K562 (cell line): Measurements from ENCODE around the gene ELK1. TPM values are rescaled to one million over a fixed set of nuclear protein-coding genes. Genes with fewer than 3 reads are reported as not detected.

ENCODE experiments used
- CBX1 ChIP-seq: sonication (generic); IDR thresholded peaks from 2 replicates; pipeline ENCODE4 v1.6.1; 2016; ENCODE audit warnings: antibody characterized with exemption, low read depth, mild to moderate bottlenecking
- CREB1 ChIP-seq, 2 experiments: sonication (generic) in 1 of 2; formaldehyde crosslinking in 1 of 2; IDR thresholded peaks; 2 replicates each; pipeline versions ENCODE4 v1.6.1 to v1.8.0; 2012 to 2022; ENCODE audit warnings: inconsistent platforms in 1 of 2, mild to moderate bottlenecking in 1 of 2, missing genetic modification reagents in 1 of 2, moderate library complexity in 1 of 2
- ILK ChIP-seq: fragments of 450-650 bp; IDR thresholded peaks from 2 replicates; pipeline ENCODE4 v1.6.1; 2016; ENCODE audit warnings: missing genetic modification characterization, low read depth, mild to moderate bottlenecking, missing compliant biosample characterization, moderate library complexity, borderline replicate concordance
- LEF1 ChIP-seq: fragments of 450-650 bp; IDR thresholded peaks from 2 replicates; pipeline ENCODE4 v1.6.1; 2016; ENCODE audit warnings: mild to moderate bottlenecking
- NR4A1 ChIP-seq, 2 experiments: fragments of 250-450 bp in 1 of 2; fragments of 450-650 bp in 1 of 2; sonication (Bioruptor Pico) in 1 of 2; IDR thresholded peaks; 2 replicates each; pipeline versions ENCODE4 v1.4.0 to v1.6.1; 2016 to 2020; ENCODE audit warnings: mild to moderate bottlenecking in 2 of 2, missing compliant biosample characterization in 1 of 2, missing genetic modification characterization in 1 of 2, moderate library complexity in 1 of 2
- PHF20 ChIP-seq: fragments of 450-650 bp; IDR thresholded peaks from 2 replicates; pipeline ENCODE4 v1.6.1; 2018; ENCODE audit not compliant: partially characterized antibody
- PRMT5 ChIP-seq: sonication (generic); formaldehyde crosslinking; IDR thresholded peaks from 2 replicates; pipeline ENCODE4 v1.5.0; 2020; ENCODE audit warnings: missing genetic modification reagents
- RB1 ChIP-seq: fragments of 450-650 bp; IDR thresholded peaks from 2 replicates; pipeline ENCODE4 v1.6.1; 2017; ENCODE audit warnings: low read depth, mild to moderate bottlenecking
- SMAD2 ChIP-seq: fragments of 150-350 bp; IDR thresholded peaks from 2 replicates; pipeline ENCODE4 v1.6.1; 2014; ENCODE audit warnings: low read depth, mild to moderate bottlenecking, low read length
- SNAPC5 ChIP-seq: fragments of 250-450 bp; sonication (Bioruptor Pico); IDR thresholded peaks from 2 replicates; pipeline ENCODE4 v1.8.0; 2021; ENCODE audit warnings: moderate library complexity, mild to moderate bottlenecking, inconsistent platforms
- TCF7 ChIP-seq: sonication (generic); IDR thresholded peaks from 2 replicates; pipeline ENCODE4 v1.6.1; 2016; ENCODE audit warnings: antibody characterized with exemption, borderline replicate concordance
- ZC3H8 ChIP-seq: fragments of 450-650 bp; IDR thresholded peaks from 2 replicates; pipeline ENCODE4 v1.6.1; 2017
- ZNF143 ChIP-seq: sonication (generic); formaldehyde crosslinking; IDR thresholded peaks from 2 replicates; pipeline ENCODE4 v1.9.0; 2022; ENCODE audit warnings: mild to moderate bottlenecking, missing genetic modification reagents
- ZNF146 ChIP-seq: IDR thresholded peaks from one replicate; pipeline ENCODE4 v1.6.1; 2018; ENCODE audit warnings: missing compliant biosample characterization; ENCODE audit not compliant: unreplicated experiment
- ZNF239 ChIP-seq: fragments of 250-450 bp; sonication (Bioruptor Pico); IDR thresholded peaks from 2 replicates; pipeline ENCODE4 v1.4.0; 2020; ENCODE audit warnings: mild to moderate bottlenecking
- polyA plus RNA-seq, 8 experiments: library from polyadenylated mRNA; depleted of rRNA in 4 of 8; stranded (reverse) in 5 of 8; unstranded in 3 of 8; fragments of >200 nt; fragmentation: Nextera tagmentation in 2 of 8; fragmentation: Illumina TruSeq in 1 of 8; extraction: Ambion mirVana in 2 of 8; extraction: Trizol in 1 of 8; gene quantifications; 2 replicates each; pipeline versions ENCODE4 v1.2.1 to v1.2.3, GENCODE V29; 2011 to 2014; ENCODE audit warnings: inconsistent platforms in 1 of 8, missing spikeins in 1 of 8
- total RNA-seq, 7 experiments: library from RNA; depleted of rRNA in 6 of 7; stranded (reverse); fragments of >200 nt in 6 of 7; fragmentation: Illumina TruSeq in 2 of 7; extraction: Trizol in 2 of 7; gene quantifications; 2 replicates each; pipeline versions ENCODE4 v1.2.1 to v1.2.3, GENCODE V29; 2011 to 2021; ENCODE audit warnings: low replicate concordance in 1 of 7
- TF ChIP-seq, protein P1 (sequence below): fragments of 450-650 bp; IDR thresholded peaks from 2 replicates; pipeline ENCODE4 v1.6.1; 2016; ENCODE audit warnings: missing biosample characterization, missing genetic modification characterization
- TF ChIP-seq, protein P2 (sequence below): sonication (generic); formaldehyde crosslinking; IDR thresholded peaks from 2 replicates; pipeline ENCODE4 v1.8.1; 2023; ENCODE audit warnings: missing genetic modification reagents, mild to moderate bottlenecking, borderline replicate concordance
- TF ChIP-seq, protein P3 (sequence below): fragments of 450-650 bp; IDR thresholded peaks from 2 replicates; pipeline ENCODE4 v1.6.1; 2016; ENCODE audit warnings: antibody characterized with exemption
- TF ChIP-seq, protein P4 (sequence below): fragments of 450-650 bp; formaldehyde crosslinking; IDR thresholded peaks from 2 replicates; pipeline ENCODE4 v1.4.0; 2020; ENCODE audit warnings: mild to moderate bottlenecking

The ELK1 gene
- total and polyA plus RNA-seq, 9 of the 15 experiments (the other 6 are each of a cell fraction or from before 2014, with no cell fraction given) = 4.4 to 74.9 (median 26.5) TPM

DNA sequence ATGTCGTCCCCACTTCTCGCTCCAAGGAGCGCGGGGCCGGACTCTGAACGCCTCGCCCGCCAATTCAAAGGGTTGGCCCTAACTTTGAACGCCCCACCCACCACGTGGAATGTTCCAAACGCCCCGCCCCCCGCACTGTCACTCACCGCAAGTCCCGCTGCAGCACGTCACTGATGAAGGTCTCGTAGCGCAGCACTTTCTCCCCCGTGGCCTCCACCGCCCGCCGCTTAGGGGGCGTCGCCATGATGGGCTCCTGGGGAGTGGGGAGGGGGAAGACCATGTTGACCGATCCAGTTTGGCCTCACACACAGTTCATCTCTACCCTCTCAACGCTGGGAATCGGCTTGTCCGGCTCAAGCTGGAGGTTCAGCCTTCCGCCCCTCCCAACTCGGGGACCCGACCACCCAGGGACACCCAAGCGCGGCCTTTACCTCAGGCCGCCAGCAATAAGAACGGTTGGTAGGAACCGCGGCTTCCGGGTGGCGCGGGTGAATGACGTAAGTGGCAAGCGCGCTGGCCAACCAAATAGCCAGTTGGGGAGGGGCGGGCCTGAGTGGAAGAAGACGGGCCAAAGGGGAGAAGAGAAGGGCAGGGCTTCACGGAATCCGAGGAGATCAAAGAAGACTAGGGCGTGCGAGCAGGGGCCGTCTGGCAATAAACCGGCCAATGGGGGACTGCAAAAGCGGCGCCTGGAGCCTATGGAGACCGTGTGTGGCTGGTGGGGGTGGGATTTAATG, 8.5 kb upstream of the ELK1 start, which contains the start of gene UXT (continued):
- TF ChIP-seq SNAPC5 = no peak
- TF ChIP-seq CBX1 = peak; percentile 53; the same call in 1 of the 2 replicates
- TF ChIP-seq NR4A1 (CRISPR knock-in tag; IDR thresholded peaks at IDR 0.05) = no peak
- TF ChIP-seq NR4A1 (tag; IDR thresholded peaks at IDR 0.05) = no peak
- no peak for TF ChIP-seq PRMT5 (CRISPR knock-in tag)
- TF ChIP-seq, protein P1, sequence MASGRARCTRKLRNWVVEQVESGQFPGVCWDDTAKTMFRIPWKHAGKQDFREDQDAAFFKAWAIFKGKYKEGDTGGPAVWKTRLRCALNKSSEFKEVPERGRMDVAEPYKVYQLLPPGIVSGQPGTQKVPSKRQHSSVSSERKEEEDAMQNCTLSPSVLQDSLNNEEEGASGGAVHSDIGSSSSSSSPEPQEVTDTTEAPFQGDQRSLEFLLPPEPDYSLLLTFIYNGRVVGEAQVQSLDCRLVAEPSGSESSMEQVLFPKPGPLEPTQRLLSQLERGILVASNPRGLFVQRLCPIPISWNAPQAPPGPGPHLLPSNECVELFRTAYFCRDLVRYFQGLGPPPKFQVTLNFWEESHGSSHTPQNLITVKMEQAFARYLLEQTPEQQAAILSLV = no peak
- TF ChIP-seq TCF7 = peak; percentile 96
- peak; percentile 98 for TF ChIP-seq LEF1
- TF ChIP-seq ZNF239 (CRISPR knock-in tag) = no peak
- TF ChIP-seq, protein P2, sequence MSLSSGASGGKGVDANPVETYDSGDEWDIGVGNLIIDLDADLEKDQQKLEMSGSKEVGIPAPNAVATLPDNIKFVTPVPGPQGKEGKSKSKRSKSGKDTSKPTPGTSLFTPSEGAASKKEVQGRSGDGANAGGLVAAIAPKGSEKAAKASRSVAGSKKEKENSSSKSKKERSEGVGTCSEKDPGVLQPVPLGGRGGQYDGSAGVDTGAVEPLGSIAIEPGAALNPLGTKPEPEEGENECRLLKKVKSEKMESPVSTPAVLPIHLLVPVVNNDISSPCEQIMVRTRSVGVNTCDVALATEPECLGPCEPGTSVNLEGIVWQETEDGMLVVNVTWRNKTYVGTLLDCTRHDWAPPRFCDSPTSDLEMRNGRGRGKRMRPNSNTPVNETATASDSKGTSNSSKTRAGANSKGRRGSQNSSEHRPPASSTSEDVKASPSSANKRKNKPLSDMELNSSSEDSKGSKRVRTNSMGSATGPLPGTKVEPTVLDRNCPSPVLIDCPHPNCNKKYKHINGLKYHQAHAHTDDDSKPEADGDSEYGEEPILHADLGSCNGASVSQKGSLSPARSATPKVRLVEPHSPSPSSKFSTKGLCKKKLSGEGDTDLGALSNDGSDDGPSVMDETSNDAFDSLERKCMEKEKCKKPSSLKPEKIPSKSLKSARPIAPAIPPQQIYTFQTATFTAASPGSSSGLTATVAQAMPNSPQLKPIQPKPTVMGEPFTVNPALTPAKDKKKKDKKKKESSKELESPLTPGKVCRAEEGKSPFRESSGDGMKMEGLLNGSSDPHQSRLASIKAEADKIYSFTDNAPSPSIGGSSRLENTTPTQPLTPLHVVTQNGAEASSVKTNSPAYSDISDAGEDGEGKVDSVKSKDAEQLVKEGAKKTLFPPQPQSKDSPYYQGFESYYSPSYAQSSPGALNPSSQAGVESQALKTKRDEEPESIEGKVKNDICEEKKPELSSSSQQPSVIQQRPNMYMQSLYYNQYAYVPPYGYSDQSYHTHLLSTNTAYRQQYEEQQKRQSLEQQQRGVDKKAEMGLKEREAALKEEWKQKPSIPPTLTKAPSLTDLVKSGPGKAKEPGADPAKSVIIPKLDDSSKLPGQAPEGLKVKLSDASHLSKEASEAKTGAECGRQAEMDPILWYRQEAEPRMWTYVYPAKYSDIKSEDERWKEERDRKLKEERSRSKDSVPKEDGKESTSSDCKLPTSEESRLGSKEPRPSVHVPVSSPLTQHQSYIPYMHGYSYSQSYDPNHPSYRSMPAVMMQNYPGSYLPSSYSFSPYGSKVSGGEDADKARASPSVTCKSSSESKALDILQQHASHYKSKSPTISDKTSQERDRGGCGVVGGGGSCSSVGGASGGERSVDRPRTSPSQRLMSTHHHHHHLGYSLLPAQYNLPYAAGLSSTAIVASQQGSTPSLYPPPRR (CRISPR knock-in tag) = no peak
- TF ChIP-seq ILK = no peak
- TF ChIP-seq, protein P3, sequence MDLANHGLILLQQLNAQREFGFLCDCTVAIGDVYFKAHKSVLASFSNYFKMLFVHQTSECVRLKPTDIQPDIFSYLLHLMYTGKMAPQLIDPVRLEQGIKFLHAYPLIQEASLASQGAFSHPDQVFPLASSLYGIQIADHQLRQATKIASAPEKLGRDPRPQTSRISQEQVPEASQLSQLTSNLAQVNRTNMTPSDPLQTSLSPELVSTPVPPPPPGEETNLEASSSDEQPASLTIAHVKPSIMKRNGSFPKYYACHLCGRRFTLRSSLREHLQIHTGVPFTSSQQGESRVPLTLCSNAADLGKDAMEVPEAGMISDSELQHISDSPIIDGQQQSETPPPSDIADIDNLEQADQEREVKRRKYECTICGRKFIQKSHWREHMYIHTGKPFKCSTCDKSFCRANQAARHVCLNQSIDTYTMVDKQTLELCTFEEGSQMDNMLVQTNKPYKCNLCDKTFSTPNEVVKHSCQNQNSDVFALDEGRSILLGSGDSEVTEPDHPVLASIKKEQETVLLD = no peak
- no peak for TF ChIP-seq ZNF146
- TF ChIP-seq, protein P4, sequence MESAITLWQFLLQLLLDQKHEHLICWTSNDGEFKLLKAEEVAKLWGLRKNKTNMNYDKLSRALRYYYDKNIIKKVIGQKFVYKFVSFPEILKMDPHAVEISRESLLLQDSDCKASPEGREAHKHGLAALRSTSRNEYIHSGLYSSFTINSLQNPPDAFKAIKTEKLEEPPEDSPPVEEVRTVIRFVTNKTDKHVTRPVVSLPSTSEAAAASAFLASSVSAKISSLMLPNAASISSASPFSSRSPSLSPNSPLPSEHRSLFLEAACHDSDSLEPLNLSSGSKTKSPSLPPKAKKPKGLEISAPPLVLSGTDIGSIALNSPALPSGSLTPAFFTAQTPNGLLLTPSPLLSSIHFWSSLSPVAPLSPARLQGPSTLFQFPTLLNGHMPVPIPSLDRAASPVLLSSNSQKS (CRISPR knock-in tag) = no peak
- TF ChIP-seq CREB1 (IDR thresholded peaks at IDR 0.05) = peak; percentile 95
- TF ChIP-seq CREB1 (CRISPR knock-in tag; IDR thresholded peaks at IDR 0.05) = peak; percentile 97
- TF ChIP-seq ZNF143 (CRISPR knock-in tag) = no peak
- no peak for TF ChIP-seq ZC3H8
- peak; percentile 25 for TF ChIP-seq RB1
- peak; percentile 96 for TF ChIP-seq PHF20
- no peak for TF ChIP-seq SMAD2
